NCI-H2081 treated with DMSO at 0.1 percent for 48 hours (cell line): ENCODE results near the gene MED13.
"Not testable (repeated sequence)": the region's sequence is repeated elsewhere in the genome, so short reads cannot be mapped to it uniquely, and the experiment has no call there.

Experiments used
- DNase-seq: peaks from one replicate; lab custom pipeline; 2025; lab: John Stamatoyannopoulos, UW

Gene MED13

GRCh38 chr17:62090021-62090824 is 25.1 kb upstream of the MED13 start:
- no peak for DNase-seq

- DNase-seq = no peak
Observed at GRCh38 chr17:62089334-62089733, 24.3 kb upstream of the MED13 start.

GRCh38 chr17:62086737-62087136 is 21.7 kb upstream of the MED13 start:
- no peak for DNase-seq

- DNase-seq = no peak
Observed at GRCh38 chr17:62085511-62086408, 20.7 kb upstream of the MED13 start.

GRCh38 chr17:62084585-62084984 is 19.5 kb upstream of the MED13 start:
- no peak for DNase-seq

GRCh38 chr17:62083651-62084050 is 18.6 kb upstream of the MED13 start:
- DNase-seq = no peak

GRCh38 chr17:62080647-62081046 is 15.6 kb upstream of the MED13 start:
- no peak for DNase-seq

- no peak for DNase-seq
Observed at GRCh38 chr17:62078009-62078408, 12.9 kb upstream of the MED13 start.

GRCh38 chr17:62076864-62077788 is 12.0 kb upstream of the MED13 start:
- no peak for DNase-seq

GRCh38 chr17:62075308-62075815 is 10.3 kb upstream of the MED13 start:
- no peak for DNase-seq

GRCh38 chr17:62073993-62074392 is 8.9 kb upstream of the MED13 start:
- DNase-seq = no peak

- DNase-seq = not testable (repeated sequence)
Observed at GRCh38 chr17:62072855-62073254, 7.8 kb upstream of the MED13 start.

- no peak for DNase-seq
Observed at GRCh38 chr17:62070900-62071299, 5.8 kb upstream of the MED13 start.

- DNase-seq = no peak
Observed at GRCh38 chr17:62067165-62068145, 2.4 kb upstream of the MED13 start.

- DNase-seq = peak; percentile 91
Observed at GRCh38 chr17:62065611-62066468, 762 bp upstream of the MED13 start.

- DNase-seq = no peak
Observed at GRCh38 chr17:62064029-62064790, 868 bp downstream of the MED13 start.

GRCh38 chr17:62062944-62063343 is 2.1 kb downstream of the MED13 start:
- no peak for DNase-seq

GRCh38 chr17:62062302-62062701 is 2.8 kb downstream of the MED13 start:
- no peak for DNase-seq

- DNase-seq = no peak
Observed at GRCh38 chr17:62059414-62059813, 5.7 kb downstream of the MED13 start.
